HG02623 (cell line): ENCODE results near the gene S100A1.

ENCODE experiments used
- ATAC-seq: cut with Tn5 transposase; IDR thresholded peaks from one replicate; pipeline ENCODE4 v1.9.1; 2021; ENCODE audit warnings: moderate library complexity; ENCODE audit not compliant: unreplicated experiment

S100A1 gene

GRCh38 chr1:153610334-153610733 lies 17.9 kb upstream of the S100A1 start:
- ATAC-seq = no peak

- ATAC-seq = no peak
These were observed 17.4 kb upstream of the S100A1 start for GRCh38 chr1:153610811-153611301.

GRCh38 chr1:153611356-153611755 lies 16.9 kb upstream of the S100A1 start:
- ATAC-seq = no peak

- no peak for ATAC-seq
These were observed 16.0 kb upstream of the S100A1 start for GRCh38 chr1:153612111-153612754.

GRCh38 chr1:153612755-153613331 lies 15.4 kb upstream of the S100A1 start, which contains the start of gene S100A16:
TSS of gene S100A16 (minus strand) at chr1:153613137. CDS start at chr1:153608151, 4,986 bp downstream.
- ATAC-seq = no peak

GRCh38 chr1:153613406-153613805 lies 14.8 kb upstream of the S100A1 start:
- no peak for ATAC-seq

GRCh38 chr1:153614189-153614900 lies 13.9 kb upstream of the S100A1 start:
- ATAC-seq = no peak

- no peak for ATAC-seq
These were observed 13.3 kb upstream of the S100A1 start for GRCh38 chr1:153614906-153615305.

- no peak for ATAC-seq
These were observed 12.8 kb upstream of the S100A1 start for GRCh38 chr1:153615406-153615805.

GRCh38 chr1:153616144-153616916 lies 11.9 kb upstream of the S100A1 start, which contains the start of gene S100A14:
TSS of gene S100A14 (minus strand) at chr1:153616325. CDS start at chr1:153615858, 467 bp downstream.
- ATAC-seq = no peak

- ATAC-seq = no peak
These were observed 11.3 kb upstream of the S100A1 start for GRCh38 chr1:153616917-153617311.

- ATAC-seq = peak; percentile 55
These were observed 10.6 kb upstream of the S100A1 start for GRCh38 chr1:153617663-153618062.

- no peak for ATAC-seq
These were observed 9.1 kb upstream of the S100A1 start for GRCh38 chr1:153619171-153619570.

GRCh38 chr1:153623101-153623500 lies 5.1 kb upstream of the S100A1 start:
- no peak for ATAC-seq

GRCh38 chr1:153624965-153625611 lies 3.1 kb upstream of the S100A1 start:
- ATAC-seq = no peak

GRCh38 chr1:153626477-153626903 lies 1.7 kb upstream of the S100A1 start:
- no peak for ATAC-seq

- no peak for ATAC-seq
These were observed 1.1 kb upstream of the S100A1 start, which contains the start of gene S100A13 for GRCh38 chr1:153626904-153627714. TSS of gene S100A13 (minus strand) at chr1:153627505. CDS start at chr1:153626472, 1,033 bp downstream.

GRCh38 chr1:153628638-153629342 lies 556 bp downstream of the S100A1 start:
- no peak for ATAC-seq

- no peak for ATAC-seq
These were observed 1.1 kb downstream of the S100A1 start for GRCh38 chr1:153629343-153629665.
